ENCODE data around the gene C6orf118. TPM values are rescaled to one million over a fixed set of nuclear protein-coding genes. Genes with fewer than 3 reads are reported as not detected.

Gene C6orf118
- total RNA-seq, 6 donors from 2014 or later = 3.5 to 48.3 (median 13.8) TPM; not detected in 1

GRCh38 chr6:165260462-165260861 lies 48.9 kb downstream of the C6orf118 start:
- 45 to 47% methylated on average over 2 of the region's 2 CpGs for WGBS, 2 donors
- no peak for DNase-seq
- H3K4me1 ChIP-seq = no peaks in the 10 kb centered on the region
- H3K27ac ChIP-seq = no peak overlapping the region
- no peaks in the 10 kb centered on the region for H3K27me3 ChIP-seq
- no peaks in the 10 kb centered on the region for H3K36me3 ChIP-seq
- peaks cover 0 to 20% (median 6%) of the 10 kb centered on the region in 4 donors for H3K9me3 ChIP-seq
- ATAC-seq (ENCODE audit: low FRiP score in 2 of 2) = no peak
- H3K4me3 ChIP-seq = no peak overlapping the region
- no peak for TF ChIP-seq POLR2AphosphoS5 (IDR thresholded peaks at IDR 0.05)
- no peak for TF ChIP-seq POLR2A (IDR thresholded peaks at IDR 0.05)
- TF ChIP-seq CTCF (IDR thresholded peaks at IDR 0.05) = no peak
- TF ChIP-seq EP300 (IDR thresholded peaks at IDR 0.05) = no peak

- Histone ChIP-seq H3K27me3 (no peaks in the 10 kb centered on the region), H3K4me1 (no peaks in the 10 kb centered on the region), H3K27ac (no peak overlapping the region), H3K36me3 (no peaks in the 10 kb centered on the region), H3K4me3 (no peak overlapping the region), H3K9me3 (no peaks in the 10 kb centered on the region)
- ATAC-seq (ENCODE audit: low FRiP score in 2 of 2) (no peak), DNase-seq (no peak)
- TF ChIP-seq POLR2AphosphoS5 (IDR thresholded peaks at IDR 0.05) = no peak
- TF ChIP-seq CTCF (IDR thresholded peaks at IDR 0.05) = no peak
- TF ChIP-seq POLR2A (IDR thresholded peaks at IDR 0.05) = no peak
- TF ChIP-seq EP300 (IDR thresholded peaks at IDR 0.05) = no peak
- WGBS, 2 donors = 68 to 72% methylated on average over 3 of the region's 3 CpGs
These were observed 59.6 kb downstream of the C6orf118 start for GRCh38 chr6:165249808-165250207.

- no peak for DNase-seq
These were observed 63.7 kb downstream of the C6orf118 start for GRCh38 chr6:165245701-165246100.

GRCh38 chr6:165245287-165245686 lies 64.1 kb downstream of the C6orf118 start:
- H3K27ac ChIP-seq = no peak overlapping the region
- ATAC-seq (ENCODE audit: low FRiP score in 2 of 2) (peak in 1 of 2 donors; percentile 12), DNase-seq (no peak)
- no peaks in the 10 kb centered on the region for H3K27me3 ChIP-seq
- no peaks in the 10 kb centered on the region for H3K36me3 ChIP-seq
- 60 to 78% methylated on average over 4 of the region's 4 CpGs for WGBS, 2 donors
- no peak overlapping the region for H3K4me3 ChIP-seq
- no peaks in the 10 kb centered on the region for H3K4me1 ChIP-seq
- no peak for TF ChIP-seq EP300 (IDR thresholded peaks at IDR 0.05)
- TF ChIP-seq POLR2A (IDR thresholded peaks at IDR 0.05) = no peak
- TF ChIP-seq CTCF (IDR thresholded peaks at IDR 0.05) = no peak
- TF ChIP-seq POLR2AphosphoS5 (IDR thresholded peaks at IDR 0.05) = no peak
- no peaks in the 10 kb centered on the region for H3K9me3 ChIP-seq

More at GRCh38 chr6:165245701-165246100, 63.7 kb downstream of the C6orf118 start:
- Histone ChIP-seq H3K4me3 (no peak overlapping the region), H3K4me1 (no peaks in the 10 kb centered on the region), H3K27ac (no peak overlapping the region), H3K27me3 (no peaks in the 10 kb centered on the region), H3K9me3 (no peaks in the 10 kb centered on the region), H3K36me3 (no peaks in the 10 kb centered on the region)
- no peak for ATAC-seq (ENCODE audit: low FRiP score in 2 of 2)
- 46 to 50% methylated on average over 2 of the region's 2 CpGs for WGBS, 2 donors
- no peak for TF ChIP-seq POLR2A (IDR thresholded peaks at IDR 0.05)
- no peak for TF ChIP-seq POLR2AphosphoS5 (IDR thresholded peaks at IDR 0.05)
- no peak for TF ChIP-seq EP300 (IDR thresholded peaks at IDR 0.05)
- no peak for TF ChIP-seq CTCF (IDR thresholded peaks at IDR 0.05)

GRCh38 chr6:165244524-165245247 lies 64.7 kb downstream of the C6orf118 start:
- ATAC-seq (ENCODE audit: low FRiP score in 2 of 2) (no peak), DNase-seq (no peak)
- no peaks in the 10 kb centered on the region for H3K36me3 ChIP-seq
- no peak overlapping the region for H3K4me3 ChIP-seq
- H3K27me3 ChIP-seq = no peaks in the 10 kb centered on the region
- no peak overlapping the region for H3K27ac ChIP-seq
- no peak for TF ChIP-seq POLR2AphosphoS5 (IDR thresholded peaks at IDR 0.05)
- TF ChIP-seq EP300 (IDR thresholded peaks at IDR 0.05) = no peak
- no peak for TF ChIP-seq POLR2A (IDR thresholded peaks at IDR 0.05)
- TF ChIP-seq CTCF (IDR thresholded peaks at IDR 0.05) = no peak
- H3K9me3 ChIP-seq = no peaks in the 10 kb centered on the region
- WGBS, 2 donors = 75 to 76% methylated on average over 12 of the region's 12 CpGs
- no peaks in the 10 kb centered on the region for H3K4me1 ChIP-seq
